Esophagus muscularis mucosa (tissue), 4 donors: ENCODE measurements around the gene CCDC185. TPM values are rescaled to one million over a fixed set of nuclear protein-coding genes. Genes with fewer than 3 reads are reported as not detected.

Experiments used
- DNase-seq: peaks from one replicate; pipeline ENCODE4 v3.0.0-alpha.2; 2017; ENCODE audit errors: extremely low spot score
- H3K27ac ChIP-seq, 4 donors: fragments of 200-600 bp; sonication (generic); replicated peaks in 1 of 4; 1 replicate in 3 of 4; 2 replicates in 1 of 4; pipeline ENCODE4 v1.5.1; 2016 to 2019; ENCODE audit warnings: mild to moderate bottlenecking in 1 of 4
- H3K27me3 ChIP-seq, 4 donors: fragments of 200-600 bp; sonication (generic); one replicate each; pipeline versions ENCODE4 v1.5.1 to v1.6.0; 2016 to 2019
- H3K36me3 ChIP-seq, 4 donors: fragments of 200-600 bp; sonication (generic); one replicate each; pipeline ENCODE4 v1.5.1; 2016 to 2019
- H3K4me1 ChIP-seq, 4 donors: fragments of 200-600 bp; sonication (generic); one replicate each; pipeline ENCODE4 v1.5.1; 2016 to 2019
- H3K4me3 ChIP-seq, 4 donors: fragments of 200-600 bp; sonication (generic); 1 replicate in 2 of 4; 2 replicates in 2 of 4; pipeline ENCODE4 v1.5.1; 2016 to 2019; ENCODE audit warnings: mild to moderate bottlenecking in 4 of 4, moderate library complexity in 1 of 4
- H3K9me3 ChIP-seq, 4 donors: fragments of 200-600 bp; sonication (generic); 1 replicate in 3 of 4; 2 replicates in 1 of 4; pipeline ENCODE4 v1.5.1; 2016 to 2019
- EP300 ChIP-seq: sonication (generic); formaldehyde crosslinking; IDR thresholded peaks from one replicate; pipeline ENCODE4 v1.6.1; 2017; ENCODE audit warnings: antibody characterized with exemption
- POLR2A ChIP-seq: fragments of 450-650 bp; IDR thresholded peaks from one replicate; pipeline ENCODE4 v1.6.1; 2017; ENCODE audit warnings: antibody characterized with exemption, moderate library complexity, mild to moderate bottlenecking, low read depth
- POLR2AphosphoS5 ChIP-seq, 2 donors: sonication (generic); formaldehyde crosslinking; IDR thresholded peaks; one replicate each; pipeline ENCODE4 v1.6.1; 2017; ENCODE audit warnings: antibody characterized with exemption in 2 of 2
- WGBS: methylation state at CpG from one replicate; pipeline ENCODE4 v1.1.5; 2018; 5-methylcytosine and 5-hydroxymethylcytosine counted together
- intact Hi-C: fragments of 100-400 bp; cut with DNase I; formaldehyde crosslinking; loops from one replicate; pipeline ENCODE4 v1.15.1; 2023
- total RNA-seq, 4 donors: library from RNA; depleted of rRNA; stranded (reverse); fragments of >200 nt; gene quantifications; one replicate each; pipeline versions ENCODE4 v1.1.0 to v1.2.1, GENCODE V29; 2016
- TF ChIP-seq, protein P1 (sequence below), 3 experiments: fragments of 200-600 bp in 2 of 3; fragments of 450-650 bp in 1 of 3; sonication (generic) in 2 of 3; IDR thresholded peaks; one replicate each; pipeline ENCODE4 v1.5.1; 2017 to 2019; ENCODE audit warnings: antibody characterized with exemption in 3 of 3, mild to moderate bottlenecking in 2 of 3, moderate library complexity in 1 of 3

CCDC185 gene
- total RNA-seq, 4 donors from 2014 or later, result not detected

DNA sequence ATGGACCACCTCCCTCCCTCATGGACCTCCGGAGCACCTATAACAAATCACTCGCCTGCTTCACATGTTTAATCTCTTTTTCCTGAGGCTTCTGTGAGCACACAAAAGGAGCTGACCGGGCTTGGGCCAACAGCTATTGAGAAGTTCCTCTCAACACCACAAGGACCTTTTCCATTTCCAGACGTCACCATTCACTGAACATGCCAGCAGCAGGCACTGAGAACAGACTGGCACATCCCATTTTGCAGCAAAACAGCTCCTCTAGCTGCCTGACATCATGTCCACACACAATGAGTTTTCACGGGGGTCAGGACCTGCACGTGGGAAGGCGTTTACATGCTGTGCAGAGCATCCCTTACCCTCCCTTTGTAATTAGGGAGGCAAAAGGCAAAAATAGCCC, 40.3 kb upstream of the CCDC185 start:
- no peak overlapping the region for H3K27ac ChIP-seq
- TF ChIP-seq POLR2A (no peak), POLR2AphosphoS5 (IDR thresholded peaks at IDR 0.05) (no peak), EP300 (no peak)
- TF ChIP-seq, protein P1, sequence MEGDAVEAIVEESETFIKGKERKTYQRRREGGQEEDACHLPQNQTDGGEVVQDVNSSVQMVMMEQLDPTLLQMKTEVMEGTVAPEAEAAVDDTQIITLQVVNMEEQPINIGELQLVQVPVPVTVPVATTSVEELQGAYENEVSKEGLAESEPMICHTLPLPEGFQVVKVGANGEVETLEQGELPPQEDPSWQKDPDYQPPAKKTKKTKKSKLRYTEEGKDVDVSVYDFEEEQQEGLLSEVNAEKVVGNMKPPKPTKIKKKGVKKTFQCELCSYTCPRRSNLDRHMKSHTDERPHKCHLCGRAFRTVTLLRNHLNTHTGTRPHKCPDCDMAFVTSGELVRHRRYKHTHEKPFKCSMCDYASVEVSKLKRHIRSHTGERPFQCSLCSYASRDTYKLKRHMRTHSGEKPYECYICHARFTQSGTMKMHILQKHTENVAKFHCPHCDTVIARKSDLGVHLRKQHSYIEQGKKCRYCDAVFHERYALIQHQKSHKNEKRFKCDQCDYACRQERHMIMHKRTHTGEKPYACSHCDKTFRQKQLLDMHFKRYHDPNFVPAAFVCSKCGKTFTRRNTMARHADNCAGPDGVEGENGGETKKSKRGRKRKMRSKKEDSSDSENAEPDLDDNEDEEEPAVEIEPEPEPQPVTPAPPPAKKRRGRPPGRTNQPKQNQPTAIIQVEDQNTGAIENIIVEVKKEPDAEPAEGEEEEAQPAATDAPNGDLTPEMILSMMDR (IDR thresholded peaks at IDR 0.05), result no peak
- H3K4me1 ChIP-seq, result no peaks in the 10 kb centered on the region
- WGBS, result 58% methylated on average over 7 of the region's 7 CpGs
- no peak for DNase-seq
- H3K36me3 ChIP-seq, result no peaks in the 10 kb centered on the region
- H3K27me3 ChIP-seq, result peaks cover 0 to 13% (median 0%) of the 10 kb centered on the region in 4 donors
- intact Hi-C loops, result no loop called here
- no peaks in the 10 kb centered on the region for H3K9me3 ChIP-seq
- H3K4me3 ChIP-seq, result no peak overlapping the region

DNA sequence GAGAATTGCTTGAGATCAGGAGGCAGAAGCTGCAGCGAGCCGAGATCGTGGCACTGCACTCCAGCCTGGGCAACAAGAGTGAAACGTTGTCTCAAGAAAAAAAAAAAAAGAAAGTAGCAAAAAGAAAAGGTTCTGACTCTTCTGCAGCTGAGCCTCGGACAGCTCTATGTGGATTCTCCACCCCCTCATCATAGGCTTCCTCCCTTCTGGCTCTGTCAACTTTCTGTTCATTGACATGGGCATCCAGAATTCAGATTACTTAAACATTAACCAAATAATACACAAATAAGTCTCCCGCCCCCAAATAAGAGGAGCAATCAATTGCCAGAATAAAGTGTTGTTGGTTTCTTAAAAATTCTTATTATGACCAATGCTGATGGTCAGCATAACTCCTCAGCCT, 39.3 kb upstream of the CCDC185 start:
- intact Hi-C loops, result no loop called here
- 69% methylated on average over 6 of the region's 6 CpGs for WGBS
- Histone ChIP-seq H3K27me3 (peaks cover 0 to 13% (median 0%) of the 10 kb centered on the region in 4 donors), H3K9me3 (no peaks in the 10 kb centered on the region), H3K36me3 (no peaks in the 10 kb centered on the region), H3K4me1 (no peaks in the 10 kb centered on the region), H3K4me3 (no peak overlapping the region), H3K27ac (no peak overlapping the region)
- no peak for DNase-seq
- TF ChIP-seq, protein P1 (IDR thresholded peaks at IDR 0.05), result no peak
- TF ChIP-seq POLR2A (no peak), EP300 (no peak), POLR2AphosphoS5 (IDR thresholded peaks at IDR 0.05) (no peak)

DNA sequence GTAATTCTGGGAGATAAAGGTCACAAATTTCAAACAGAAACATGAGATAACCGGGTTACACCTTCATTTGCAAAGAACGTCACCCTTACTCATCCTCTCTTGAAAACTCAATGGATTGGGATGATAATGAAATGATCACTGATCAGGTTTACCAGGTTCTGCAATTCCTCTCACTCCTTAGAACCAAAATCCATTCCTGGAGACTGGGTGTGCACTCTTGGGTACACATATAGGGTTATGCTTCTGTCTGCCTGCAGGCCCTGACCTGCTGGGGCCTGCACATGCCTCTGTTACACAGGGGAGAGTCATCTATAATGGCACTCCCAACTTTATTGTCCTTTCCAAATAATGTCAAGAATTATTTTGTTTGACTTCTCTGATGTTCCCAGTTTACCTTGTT, 37.5 kb upstream of the CCDC185 start:
- no peak overlapping the region for H3K4me3 ChIP-seq
- peaks cover 0 to 13% (median 0%) of the 10 kb centered on the region in 4 donors for H3K27me3 ChIP-seq
- no peak for TF ChIP-seq POLR2A
- intact Hi-C loops, result no loop called here
- no peaks in the 10 kb centered on the region for H3K9me3 ChIP-seq
- no peaks in the 10 kb centered on the region for H3K4me1 ChIP-seq
- WGBS, result 89% methylated on average over 2 of the region's 2 CpGs
- H3K36me3 ChIP-seq, result no peaks in the 10 kb centered on the region
- no peak for DNase-seq
- no peak overlapping the region for H3K27ac ChIP-seq

DNA sequence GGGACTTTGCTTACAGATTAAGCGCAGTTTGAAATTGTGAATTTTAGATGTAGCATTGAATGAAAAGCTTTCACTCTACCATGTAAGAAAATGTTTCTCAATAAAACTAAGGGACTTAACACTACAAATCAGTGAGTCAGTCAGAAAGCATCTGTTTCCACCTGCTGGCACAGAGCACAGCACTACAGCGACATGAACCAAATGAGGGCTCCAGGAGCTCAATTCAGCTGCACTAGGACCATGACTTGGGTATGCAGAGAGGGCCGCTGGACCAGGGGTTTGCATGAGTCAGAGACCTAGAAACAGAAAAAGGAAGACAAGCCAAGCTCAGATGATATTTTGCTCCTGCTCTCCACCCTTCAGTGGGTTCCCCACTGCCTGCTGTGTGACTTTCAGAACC, 34.4 kb upstream of the CCDC185 start:
- no peak overlapping the region for H3K4me3 ChIP-seq
- peaks cover 0 to 12% (median 0%) of the 10 kb centered on the region in 4 donors for H3K27me3 ChIP-seq
- no peak overlapping the region for H3K27ac ChIP-seq
- intact Hi-C loops, result no loop called here
- no peak for DNase-seq
- TF ChIP-seq POLR2AphosphoS5 (IDR thresholded peaks at IDR 0.05), result no peak
- TF ChIP-seq EP300, result no peak
- no peak for TF ChIP-seq POLR2A
- TF ChIP-seq, protein P1 (IDR thresholded peaks at IDR 0.05), result no peak
- no peaks in the 10 kb centered on the region for H3K9me3 ChIP-seq
- 82% methylated on average over 3 of the region's 3 CpGs for WGBS
- no peaks in the 10 kb centered on the region for H3K36me3 ChIP-seq
- H3K4me1 ChIP-seq, result peaks cover 8 to 15% (median 12%) of the 10 kb centered on the region in 4 donors

DNA sequence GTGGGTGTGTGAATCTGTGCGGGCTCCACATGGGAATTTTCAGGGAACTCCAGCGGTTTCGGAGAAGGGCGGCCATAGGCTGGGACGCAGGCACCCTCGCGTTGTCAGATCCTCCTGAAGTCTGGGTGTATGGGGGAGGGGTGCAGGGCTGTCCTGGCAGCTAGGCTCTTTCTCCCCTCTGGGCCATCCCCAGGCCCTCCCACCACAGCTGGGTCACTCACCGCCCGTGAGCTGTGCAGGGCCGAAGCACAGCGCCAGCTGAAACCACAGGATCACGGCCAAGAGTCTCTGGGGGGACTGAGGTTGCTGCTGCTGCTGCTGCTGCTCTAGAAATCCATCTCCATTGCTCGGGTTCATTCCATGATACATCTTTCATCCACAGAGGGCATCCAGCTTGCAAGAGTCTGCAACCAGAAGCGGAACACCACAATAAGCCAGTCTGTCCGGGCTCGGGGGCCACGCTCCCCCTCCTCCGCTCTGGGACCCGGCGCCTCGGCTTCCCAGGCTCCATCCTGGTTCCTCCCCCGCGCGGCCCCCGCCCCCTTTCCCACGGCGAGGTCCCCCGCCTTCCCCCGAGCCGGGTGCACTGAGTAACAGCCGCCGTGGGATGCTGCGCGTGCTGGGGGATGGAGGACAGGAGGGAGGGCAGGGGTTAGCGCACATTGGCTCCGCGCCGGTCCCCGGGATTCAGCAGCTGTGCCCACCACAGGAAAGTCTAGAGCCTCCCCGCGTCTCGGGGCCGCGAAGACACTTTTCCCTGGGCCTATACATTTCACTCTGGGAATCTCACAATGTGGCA, 30.0 kb upstream of the CCDC185 start:
- Histone ChIP-seq H3K36me3 (no peaks in the 10 kb centered on the region), H3K27ac (peak overlapping the region in 3 of 4 donors; percentile 27 to 61 (median 51)), H3K27me3 (peaks cover 0 to 33% (median 0%) of the 10 kb centered on the region in 4 donors), H3K4me1 (peaks cover 13 to 30% (median 23%) of the 10 kb centered on the region in 4 donors), H3K9me3 (no peaks in the 10 kb centered on the region), H3K4me3 (peak overlapping the region; percentile 56 to 71 (median 61))
- DNase-seq, result no peak
- intact Hi-C loops, result loop anchor here (10.0 kb wide), 1 partner anchor 228 kb away; no protein-coding TSS in a partner anchor
- TF ChIP-seq POLR2AphosphoS5 (IDR thresholded peaks at IDR 0.05) (no peak), EP300 (no peak)
- 0% methylated on average over 10 of the region's 44 CpGs for WGBS
